Dermis blood vessel endothelial cell (primary cell): Measurements from ENCODE around the gene OLFML2A. TPM values are rescaled to one million over a fixed set of nuclear protein-coding genes. Genes with fewer than 3 reads are reported as not detected.
"Not testable (repeated sequence)": the region's sequence is repeated elsewhere in the genome, so short reads cannot be mapped to it uniquely, and the experiment has no call there.

Source experiments
- DNase-seq: peaks from one replicate; pipeline ENCODE4 v3.0.0; 2010
- total RNA-seq: library from RNA; depleted of rRNA; stranded (reverse); fragments of >200 nt; gene quantifications from 2 replicates; pipeline ENCODE4 v1.2.3, GENCODE V29; 2014

OLFML2A gene
- total RNA-seq, 1 donor from 2014 or later: 2.2 TPM

GRCh38 chr9:124761710-124762109 is 15.2 kb upstream of the OLFML2A start:
- DNase-seq: no peak

- no peak for DNase-seq
Measured at GRCh38 chr9:124762633-124763032, 14.3 kb upstream of the OLFML2A start.

- DNase-seq: peak; percentile 51
Measured at GRCh38 chr9:124764774-124765438, 12.0 kb upstream of the OLFML2A start.

GRCh38 chr9:124765439-124765835 is 11.5 kb upstream of the OLFML2A start:
- DNase-seq: no peak

GRCh38 chr9:124766326-124766725 is 10.6 kb upstream of the OLFML2A start:
- no peak for DNase-seq

GRCh38 chr9:124766815-124767554 is 9.9 kb upstream of the OLFML2A start:
- DNase-seq: no peak

- no peak for DNase-seq
Measured at GRCh38 chr9:124767821-124768220, 9.1 kb upstream of the OLFML2A start.

- no peak for DNase-seq
Measured at GRCh38 chr9:124768334-124768733, 8.6 kb upstream of the OLFML2A start.

- peak; percentile 36 for DNase-seq
Measured at GRCh38 chr9:124768750-124769548, 8.0 kb upstream of the OLFML2A start.

- no peak for DNase-seq
Measured at GRCh38 chr9:124769549-124770358, 7.2 kb upstream of the OLFML2A start.

- DNase-seq: no peak
Measured at GRCh38 chr9:124770359-124771020, 6.4 kb upstream of the OLFML2A start.

GRCh38 chr9:124771021-124771866 is 5.7 kb upstream of the OLFML2A start, which contains the start of gene NR6A1:
NR6A1 (minus strand) TSS chr9:124771311.
- peak; percentile 96 for DNase-seq

GRCh38 chr9:124771867-124772679 is 4.9 kb upstream of the OLFML2A start:
- peak; percentile 75 for DNase-seq

GRCh38 chr9:124772877-124773276 is 4.1 kb upstream of the OLFML2A start:
- DNase-seq: not testable (repeated sequence)

- no peak for DNase-seq
Measured at GRCh38 chr9:124773473-124774128, 3.3 kb upstream of the OLFML2A start.

GRCh38 chr9:124774129-124774978 is 2.6 kb upstream of the OLFML2A start:
- peak; percentile 88 for DNase-seq

- DNase-seq: no peak
Measured at GRCh38 chr9:124776618-124776953, 347 bp upstream of the OLFML2A start.

GRCh38 chr9:124778575-124779367 is 1.8 kb downstream of the OLFML2A start:
- no peak for DNase-seq
